Endothelial cell (in vitro differentiated cells): Measurements from ENCODE around the gene LGALS9. TPM values are rescaled to one million over a fixed set of nuclear protein-coding genes. Genes with fewer than 3 reads are reported as not detected.

Experiments used
- DNase-seq: peaks from one replicate; pipeline ENCODE4 v3.0.0; 2021; ENCODE audit warnings: low spot score
- H3K27ac Mint-ChIP-seq: one replicate; pipeline ENCODE4 v1.8.0; 2021; ENCODE audit warnings: mixed read lengths, inconsistent platforms; ENCODE audit not compliant: unreplicated experiment
- H3K27me3 Mint-ChIP-seq: one replicate; pipeline ENCODE4 v1.8.0; 2021; ENCODE audit warnings: mild to moderate bottlenecking, moderate library complexity, mixed read lengths, inconsistent platforms; ENCODE audit not compliant: unreplicated experiment
- H3K36me3 Mint-ChIP-seq: one replicate; pipeline ENCODE4 v1.8.0; 2021; ENCODE audit warnings: mild to moderate bottlenecking, low read depth, mixed read lengths, inconsistent platforms; ENCODE audit not compliant: unreplicated experiment
- H3K4me1 Mint-ChIP-seq: one replicate; pipeline ENCODE4 v1.8.0; 2021; ENCODE audit warnings: mild to moderate bottlenecking, mixed read lengths, inconsistent platforms; ENCODE audit not compliant: unreplicated experiment
- H3K4me3 Mint-ChIP-seq: one replicate; pipeline ENCODE4 v1.8.0; 2021; ENCODE audit warnings: mild to moderate bottlenecking, mixed read lengths, inconsistent platforms; ENCODE audit not compliant: unreplicated experiment
- H3K9me3 Mint-ChIP-seq: one replicate; pipeline ENCODE4 v1.8.0; 2021; ENCODE audit warnings: mixed read lengths, inconsistent platforms; ENCODE audit not compliant: unreplicated experiment
- total RNA-seq: library from RNA; stranded (reverse); fragmentation: NEBNext Ultra II Directional; extraction: Animal tissue kit (Norgen Biotek cat#: 25700); gene quantifications from one replicate; pipeline ENCODE4 v1.2.1, GENCODE V29; 2021; ENCODE audit not compliant: unreplicated experiment
- TF ChIP-seq, protein P1 (sequence below): fragments of 200-600 bp; sonication (generic); IDR thresholded peaks from one replicate; pipeline ENCODE4 v1.5.0; 2021; ENCODE audit warnings: antibody characterized with exemption; ENCODE audit not compliant: unreplicated experiment

Gene LGALS9
- total RNA-seq, 1 donor from 2014 or later: 5.8 TPM

DNA sequence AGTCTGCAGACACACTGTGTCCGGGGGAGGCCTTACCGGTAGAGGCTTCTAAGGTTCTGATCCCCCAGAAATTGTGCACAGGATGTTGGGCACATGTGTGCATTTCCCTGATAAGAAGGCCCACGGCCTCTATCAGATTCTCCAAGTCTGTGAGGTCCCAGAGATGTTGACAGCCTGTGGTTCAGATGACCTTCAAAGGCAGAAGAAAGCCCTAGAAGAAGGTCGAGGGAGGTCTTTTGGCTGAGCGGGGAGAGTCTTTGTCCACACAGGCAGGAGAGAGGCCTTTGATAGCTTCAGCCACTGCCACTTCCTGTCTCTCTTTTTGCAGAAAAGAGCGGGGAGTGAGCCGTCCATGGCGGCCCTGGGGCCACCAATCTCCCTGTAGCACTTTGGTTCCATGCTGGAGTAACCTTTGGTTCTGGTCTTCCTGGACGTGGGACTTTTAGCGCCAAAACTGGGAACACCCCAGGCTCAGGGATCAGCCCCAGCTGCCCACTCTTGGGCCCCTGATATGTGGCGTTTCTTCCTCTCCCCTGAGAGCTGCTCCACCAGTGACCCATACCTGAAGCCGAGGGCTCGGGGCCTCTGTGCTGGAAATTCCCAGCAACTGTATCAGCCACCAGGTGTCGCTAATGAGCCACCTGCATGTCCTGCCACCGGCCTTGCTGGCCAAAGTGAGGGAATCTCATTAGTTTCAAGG is 28.1 kb upstream of the LGALS9 start:
- Mint-ChIP-seq H3K27ac (peak overlapping the region; percentile 27), H3K27me3 (peaks cover 10% of the 10 kb centered on the region), H3K4me1 (peaks cover 12% of the 10 kb centered on the region), H3K9me3 (no peaks in the 10 kb centered on the region), H3K36me3 (peaks cover 43% of the 10 kb centered on the region), H3K4me3 (no peak overlapping the region)
- peak; percentile 88 for DNase-seq
- TF ChIP-seq, protein P1, sequence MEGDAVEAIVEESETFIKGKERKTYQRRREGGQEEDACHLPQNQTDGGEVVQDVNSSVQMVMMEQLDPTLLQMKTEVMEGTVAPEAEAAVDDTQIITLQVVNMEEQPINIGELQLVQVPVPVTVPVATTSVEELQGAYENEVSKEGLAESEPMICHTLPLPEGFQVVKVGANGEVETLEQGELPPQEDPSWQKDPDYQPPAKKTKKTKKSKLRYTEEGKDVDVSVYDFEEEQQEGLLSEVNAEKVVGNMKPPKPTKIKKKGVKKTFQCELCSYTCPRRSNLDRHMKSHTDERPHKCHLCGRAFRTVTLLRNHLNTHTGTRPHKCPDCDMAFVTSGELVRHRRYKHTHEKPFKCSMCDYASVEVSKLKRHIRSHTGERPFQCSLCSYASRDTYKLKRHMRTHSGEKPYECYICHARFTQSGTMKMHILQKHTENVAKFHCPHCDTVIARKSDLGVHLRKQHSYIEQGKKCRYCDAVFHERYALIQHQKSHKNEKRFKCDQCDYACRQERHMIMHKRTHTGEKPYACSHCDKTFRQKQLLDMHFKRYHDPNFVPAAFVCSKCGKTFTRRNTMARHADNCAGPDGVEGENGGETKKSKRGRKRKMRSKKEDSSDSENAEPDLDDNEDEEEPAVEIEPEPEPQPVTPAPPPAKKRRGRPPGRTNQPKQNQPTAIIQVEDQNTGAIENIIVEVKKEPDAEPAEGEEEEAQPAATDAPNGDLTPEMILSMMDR: peak; percentile 93

DNA sequence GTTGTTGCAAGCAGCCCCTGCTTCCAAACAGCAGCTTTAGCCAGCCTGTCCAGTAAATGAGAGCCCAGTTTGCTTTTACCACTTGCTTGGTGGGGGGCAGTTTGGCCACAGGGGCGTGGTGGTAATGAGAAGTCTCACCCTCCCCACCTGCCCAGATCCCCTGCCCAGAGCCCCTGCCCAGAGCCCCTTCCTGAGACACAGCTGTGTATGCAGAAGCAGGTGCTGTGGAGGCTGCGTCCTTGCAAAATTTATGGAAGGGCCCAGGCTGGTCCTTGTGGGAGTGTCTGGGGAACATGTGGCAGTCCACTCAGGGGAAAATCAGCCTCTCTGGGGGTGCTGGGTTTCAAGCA is 27.6 kb upstream of the LGALS9 start:
- H3K9me3 Mint-ChIP-seq: no peaks in the 10 kb centered on the region
- peaks cover 45% of the 10 kb centered on the region for H3K36me3 Mint-ChIP-seq
- H3K4me1 Mint-ChIP-seq: peaks cover 12% of the 10 kb centered on the region
- H3K27me3 Mint-ChIP-seq: peaks cover 10% of the 10 kb centered on the region
- TF ChIP-seq, protein P1: peak; percentile 9
- H3K27ac Mint-ChIP-seq: no peak overlapping the region
- DNase-seq: no peak
- H3K4me3 Mint-ChIP-seq: no peak overlapping the region

DNA sequence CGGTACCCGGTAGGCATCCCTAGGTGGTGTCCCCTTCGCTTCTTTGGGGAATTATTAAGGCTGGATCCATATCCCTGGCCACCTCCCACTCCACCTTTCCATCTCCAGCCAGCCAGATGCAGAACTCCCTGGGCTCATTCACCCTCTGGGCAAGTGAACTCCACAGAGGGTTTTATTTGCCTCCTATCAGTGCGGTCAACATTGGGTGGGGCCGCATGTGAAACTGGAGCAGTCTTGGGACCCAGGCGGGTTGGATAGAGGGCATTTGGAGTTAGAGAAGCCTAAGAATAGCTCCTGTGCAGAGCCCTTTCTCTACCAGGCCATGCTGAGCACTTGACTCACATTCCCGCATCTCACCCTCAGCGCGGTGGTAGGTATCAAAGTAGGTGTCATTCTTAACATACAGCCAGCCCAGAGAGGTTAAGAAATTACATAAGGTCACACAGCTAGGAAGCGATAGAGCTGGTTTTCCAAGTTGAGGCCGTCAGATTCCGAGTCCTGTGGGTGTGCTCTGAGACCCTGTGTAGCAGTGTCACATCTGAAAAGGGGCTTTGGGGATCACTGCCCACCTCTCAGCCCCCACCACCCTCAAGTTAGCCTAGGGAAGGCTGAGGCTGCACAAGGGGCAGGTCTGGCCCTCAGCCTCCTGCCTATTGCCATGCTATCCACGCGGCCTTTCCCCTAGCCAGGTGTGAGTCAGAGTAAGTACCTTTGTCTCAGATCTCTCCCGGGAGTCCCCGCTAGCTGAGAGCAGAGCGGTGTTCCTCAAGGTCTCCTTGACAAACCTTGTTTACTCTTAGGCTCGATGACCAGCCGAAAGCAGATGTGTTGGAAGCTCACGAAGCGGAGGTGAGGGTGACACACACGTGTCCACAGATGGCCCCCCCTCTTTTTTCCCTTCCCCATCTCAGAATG is 26.9 kb upstream of the LGALS9 start:
- Mint-ChIP-seq H3K36me3 (peaks cover 45% of the 10 kb centered on the region), H3K27ac (no peak overlapping the region), H3K27me3 (peaks cover 13% of the 10 kb centered on the region), H3K4me1 (peaks cover 12% of the 10 kb centered on the region), H3K4me3 (no peak overlapping the region), H3K9me3 (no peaks in the 10 kb centered on the region)
- TF ChIP-seq, protein P1: no peak
- no peak for DNase-seq

DNA sequence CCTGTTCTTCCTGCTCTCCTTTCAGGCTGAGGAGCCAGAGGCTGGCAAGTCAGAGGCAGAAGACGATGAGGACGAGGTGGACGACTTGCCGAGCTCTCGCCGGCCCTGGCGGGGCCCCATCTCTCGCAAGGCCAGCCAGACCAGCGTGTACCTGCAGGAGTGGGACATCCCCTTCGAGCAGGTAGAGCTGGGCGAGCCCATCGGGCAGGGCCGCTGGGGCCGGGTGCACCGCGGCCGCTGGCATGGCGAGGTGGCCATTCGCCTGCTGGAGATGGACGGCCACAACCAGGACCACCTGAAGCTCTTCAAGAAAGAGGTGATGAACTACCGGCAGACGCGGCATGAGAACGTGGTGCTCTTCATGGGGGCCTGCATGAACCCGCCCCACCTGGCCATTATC is 25.6 kb upstream of the LGALS9 start:
- Mint-ChIP-seq H3K4me3 (no peak overlapping the region), H3K27ac (no peak overlapping the region), H3K4me1 (peaks cover 12% of the 10 kb centered on the region), H3K9me3 (no peaks in the 10 kb centered on the region), H3K36me3 (peaks cover 48% of the 10 kb centered on the region), H3K27me3 (peaks cover 13% of the 10 kb centered on the region)
- TF ChIP-seq, protein P1: no peak
- no peak for DNase-seq
